HepG2 (cell line): Measurements from ENCODE around the gene TOM1L2. TPM values are rescaled to one million over a fixed set of nuclear protein-coding genes. Genes with fewer than 3 reads are reported as not detected.
A peak's percentile ranks its signal among the peaks of the same experiment; 100 is the strongest.

Experiments used
- ATAC-seq: fragments of 200-7000 bp; cut with Tn5 transposase; 3 replicates; pipeline ENCODE4 v1.9.1; 2020; ENCODE audit warnings: mild to moderate bottlenecking, moderate library complexity
- BruUV-seq: library from RNA; stranded (reverse); fragments of 400-500 nt; replicated peaks from 2 replicates; lab custom pipeline; 2021; lab: Mats Ljungman, UMichigan
- CTCF ChIA-PET: fragments of 300-600 bp; formaldehyde crosslinking; extraction: SDS; loops from one replicate; lab custom pipeline; 2021; ENCODE audit warnings: low total read pairs, inconsistent platforms, low intra/inter-chr PET ratio; lab: Yijun Ruan, JAX
- POLR2A ChIA-PET: fragments of 350-600 bp; sonication (Branson Sonifier 250); formaldehyde crosslinking; loops from one replicate; lab custom pipeline; 2020; ENCODE audit warnings: antibody characterized with exemption, inconsistent platforms; lab: Yijun Ruan, JAX
- DNase-seq: peaks from one replicate; pipeline ENCODE4 v3.0.0-alpha.2; 2015; ENCODE audit warnings: low spot score
- FAIRE-seq: peaks from 3 replicates; lab custom pipeline; 2011; peaks lifted over from hg19 to GRCh38; lab: Jason Lieb, UNC
- H2AFZ ChIP-seq: one replicate; pipeline ENCODE4 v1.6.1; 2011; ENCODE audit warnings: low read length, inconsistent platforms
- H3K27ac ChIP-seq: fragments of 300-600 bp; 3 replicates; pipeline ENCODE4 v1.8.0; 2011; ENCODE audit warnings: mixed run types, mild to moderate bottlenecking, mixed read lengths, low read length, inconsistent platforms; ENCODE audit not compliant: insufficient read depth; ENCODE audit errors: extremely low read length
- H3K27me3 ChIP-seq, 2 experiments: fragments of 200-600 bp in 1 of 2; 2 replicates in 1 of 2; 3 replicates in 1 of 2; pipeline versions ENCODE4 v1.6.0 to v1.8.0; 2011; ENCODE audit warnings: low read length in 2 of 2, mild to moderate bottlenecking in 2 of 2, moderate library complexity in 2 of 2, inconsistent platforms in 1 of 2; ENCODE audit not compliant: insufficient read depth in 2 of 2, control insufficient read depth in 1 of 2
- H3K36me3 ChIP-seq, 2 experiments: fragments of 200-600 bp in 1 of 2; replicated peaks in 1 of 2; 2 replicates in 1 of 2; 3 replicates in 1 of 2; pipeline versions ENCODE4 v1.5.1 to v1.8.0; 2011; ENCODE audit warnings: low read length in 2 of 2, inconsistent platforms in 1 of 2; ENCODE audit not compliant: insufficient read depth in 2 of 2, control insufficient read depth in 1 of 2
- H3K4me1 ChIP-seq: 2 replicates; pipeline ENCODE4 v1.5.1; 2012; ENCODE audit warnings: low read length, inconsistent platforms; ENCODE audit not compliant: insufficient read depth
- H3K4me2 ChIP-seq: 2 replicates; pipeline ENCODE4 v1.6.0; 2011; ENCODE audit warnings: low read depth, low read length, inconsistent platforms
- H3K4me3 ChIP-seq, 3 experiments: fragments of 200-600 bp in 1 of 3; sonication (generic), shearing (Covaris generic) in 1 of 3; replicated peaks in 1 of 3; 2 replicates each; pipeline ENCODE4 v1.5.1; 2011 to 2016; ENCODE audit warnings: low read length in 3 of 3, inconsistent platforms in 2 of 3, low read depth in 2 of 3, mild to moderate bottlenecking in 2 of 3, control low read depth in 1 of 3, mixed read lengths in 1 of 3; ENCODE audit not compliant: insufficient read depth in 1 of 3
- H3K79me2 ChIP-seq: one replicate; pipeline ENCODE4 v1.6.1; 2011; ENCODE audit warnings: low read length, inconsistent platforms; ENCODE audit not compliant: insufficient read depth
- H3K9ac ChIP-seq: 2 replicates; pipeline ENCODE4 v1.6.0; 2011; ENCODE audit warnings: mild to moderate bottlenecking, low read depth, low read length, inconsistent platforms; ENCODE audit not compliant: insufficient read depth
- H3K9me3 ChIP-seq: 2 replicates; pipeline ENCODE4 v1.5.1; 2012; ENCODE audit warnings: mild to moderate bottlenecking, low read length
- H4K20me1 ChIP-seq: 2 replicates; pipeline ENCODE4 v1.6.0; 2011; ENCODE audit warnings: inconsistent platforms, mild to moderate bottlenecking, low read length, moderate library complexity; ENCODE audit not compliant: insufficient read depth
- CCDC6 ChIP-seq: sonication (generic); formaldehyde crosslinking; IDR thresholded peaks from 2 replicates; pipeline ENCODE4 v1.8.1; 2022; ENCODE audit warnings: mild to moderate bottlenecking, missing genetic modification reagents, moderate library complexity
- ELF3 ChIP-seq: IDR thresholded peaks from 2 replicates; pipeline ENCODE4 v1.6.1; 2016; ENCODE audit warnings: missing genetic modification reagents, missing compliant biosample characterization
- EP300 ChIP-seq, 3 experiments: sonication (generic) in 1 of 3; formaldehyde crosslinking in 1 of 3; IDR thresholded peaks; 2 replicates each; pipeline versions ENCODE4 v1.5.1 to v1.6.1; 2011 to 2020; ENCODE audit warnings: low read depth in 2 of 3, low read length in 2 of 3, borderline replicate concordance in 1 of 3, improper control_type of control experiment in 1 of 3, mild to moderate bottlenecking in 1 of 3, missing genetic modification reagents in 1 of 3, moderate library complexity in 1 of 3
- FOXK1 ChIP-seq: sonication (generic); formaldehyde crosslinking; IDR thresholded peaks from 2 replicates; pipeline ENCODE4 v1.4.0; 2020; ENCODE audit warnings: low read depth, missing genetic modification reagents, borderline replicate concordance
- HES4 ChIP-seq: sonication (generic); formaldehyde crosslinking; IDR thresholded peaks from 2 replicates; pipeline ENCODE4 v1.9.0; 2021; ENCODE audit warnings: mild to moderate bottlenecking, missing genetic modification reagents, borderline replicate concordance
- HNF4A ChIP-seq: sonication (generic); formaldehyde crosslinking; IDR thresholded peaks from 2 replicates; pipeline ENCODE4 v1.4.0; 2020; ENCODE audit warnings: missing genetic modification reagents
- MED1 ChIP-seq: sonication (generic); formaldehyde crosslinking; IDR thresholded peaks from 2 replicates; pipeline ENCODE4 v1.4.0; 2020; ENCODE audit warnings: missing genetic modification reagents
- RXRB ChIP-seq: IDR thresholded peaks from 2 replicates; pipeline ENCODE4 v1.6.1; 2016; ENCODE audit warnings: borderline replicate concordance, missing genetic modification reagents, missing compliant biosample characterization
- SOX6 ChIP-seq, 2 experiments: fragments of 450-650 bp in 1 of 2; sonication (generic) in 1 of 2; formaldehyde crosslinking in 1 of 2; IDR thresholded peaks; 2 replicates each; pipeline versions ENCODE4 v1.4.0 to v1.6.1; 2017 to 2020; ENCODE audit warnings: antibody characterized with exemption in 1 of 2, mild to moderate bottlenecking in 1 of 2, missing genetic modification reagents in 1 of 2
- UBTF ChIP-seq: sonication (generic); formaldehyde crosslinking; IDR thresholded peaks from 2 replicates; pipeline ENCODE4 v1.4.0; 2020; ENCODE audit warnings: mild to moderate bottlenecking, missing genetic modification reagents
- YEATS4 ChIP-seq: sonication (generic); formaldehyde crosslinking; IDR thresholded peaks from 2 replicates; pipeline ENCODE4 v1.4.0; 2020; ENCODE audit warnings: missing genetic modification reagents, borderline replicate concordance
- ZNF660 ChIP-seq: sonication (generic); formaldehyde crosslinking; IDR thresholded peaks from 2 replicates; pipeline ENCODE4 v1.5.1; 2020; ENCODE audit warnings: mild to moderate bottlenecking, low read depth, missing genetic modification reagents, borderline replicate concordance
- ZNF792 ChIP-seq: IDR thresholded peaks from 2 replicates; pipeline ENCODE4 v1.6.1; 2016
- WGBS: methylation state at CpG from one replicate; pipeline ENCODE4 v1.1.6; 2017; ENCODE audit warnings: low lambda C conversion rate; 5-methylcytosine and 5-hydroxymethylcytosine counted together
- in situ Hi-C: cut with HindIII; loops from 2 replicates; pipeline ENCODE4 v1.10.0; 2017; ENCODE audit warnings: low pct_unique_long_range_greater_than_20kb; ENCODE audit not compliant: extremely low pct_ligation_motif_present
- intact Hi-C: fragments of 100-400 bp; cut with micrococcal nuclease; formaldehyde crosslinking; loops from one replicate; pipeline ENCODE4 v1.10.0; 2022; ENCODE audit not compliant: unreplicated experiment
- polyA plus RNA-seq, 8 experiments: library from polyadenylated mRNA; depleted of rRNA in 3 of 8; stranded (reverse) in 7 of 8; unstranded in 1 of 8; fragments of >200 nt; fragmentation: Illumina TruSeq in 4 of 8; extraction: Trizol in 4 of 8; gene quantifications; 2 replicates each; pipeline versions ENCODE4 v1.2.1 to v1.2.3, GENCODE V29; 2011 to 2016; ENCODE audit warnings: low read depth in 4 of 8, missing spikeins in 1 of 8, mixed read lengths in 1 of 8; ENCODE audit not compliant: insufficient read depth in 1 of 8
- total RNA-seq, 5 experiments: library from RNA; depleted of rRNA; stranded (reverse); fragments of >200 nt; fragmentation: Illumina TruSeq; extraction: Trizol; gene quantifications; 2 replicates each; pipeline ENCODE4 v1.2.3, GENCODE V29; 2016; ENCODE audit warnings: low read depth in 1 of 5
- TF ChIP-seq, protein P1 (sequence below): sonication (generic); formaldehyde crosslinking; IDR thresholded peaks from 2 replicates; pipeline ENCODE4 v1.5.0; 2020; ENCODE audit warnings: mild to moderate bottlenecking, missing genetic modification reagents, borderline replicate concordance

The TOM1L2 gene
- total and polyA plus RNA-seq, 2 of the 13 experiments (the other 11 are each of a cell fraction or from before 2014, with no cell fraction given), result 4.7 to 7.4 TPM

DNA sequence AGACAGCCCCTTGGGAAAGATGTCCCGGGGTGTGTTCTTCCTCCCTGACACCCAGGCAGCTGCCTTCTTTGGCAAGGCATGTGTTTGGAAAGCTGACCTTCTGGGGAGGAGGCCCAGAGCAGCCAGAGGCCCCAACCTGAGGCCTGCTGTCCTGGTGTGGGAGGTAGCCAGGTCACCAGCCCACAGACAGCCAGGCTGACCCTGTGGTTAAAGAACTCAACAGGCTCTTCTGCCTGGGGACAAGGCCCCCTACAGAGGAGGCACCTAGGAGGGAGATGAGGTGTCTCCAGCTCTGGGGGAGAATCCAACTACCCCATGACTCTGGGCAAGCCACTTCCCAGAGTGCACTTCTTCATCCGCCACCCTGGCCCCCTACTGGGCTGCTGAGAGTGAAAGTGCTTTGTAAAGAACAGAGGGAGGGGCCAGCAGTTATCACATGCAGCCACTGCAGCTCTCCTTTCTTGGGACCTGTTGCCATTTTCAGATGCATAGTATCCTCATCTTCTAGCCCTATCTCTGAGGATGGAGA lies 122.3 kb downstream of the TOM1L2 start (continued):
- TF ChIP-seq HNF4A (CRISPR knock-in tag) (no peak), ZNF660 (CRISPR knock-in tag) (no peak), RXRB (CRISPR knock-in tag) (peak; percentile 18; the same call in 1 of the 2 replicates), CCDC6 (CRISPR knock-in tag) (no peak)

DNA sequence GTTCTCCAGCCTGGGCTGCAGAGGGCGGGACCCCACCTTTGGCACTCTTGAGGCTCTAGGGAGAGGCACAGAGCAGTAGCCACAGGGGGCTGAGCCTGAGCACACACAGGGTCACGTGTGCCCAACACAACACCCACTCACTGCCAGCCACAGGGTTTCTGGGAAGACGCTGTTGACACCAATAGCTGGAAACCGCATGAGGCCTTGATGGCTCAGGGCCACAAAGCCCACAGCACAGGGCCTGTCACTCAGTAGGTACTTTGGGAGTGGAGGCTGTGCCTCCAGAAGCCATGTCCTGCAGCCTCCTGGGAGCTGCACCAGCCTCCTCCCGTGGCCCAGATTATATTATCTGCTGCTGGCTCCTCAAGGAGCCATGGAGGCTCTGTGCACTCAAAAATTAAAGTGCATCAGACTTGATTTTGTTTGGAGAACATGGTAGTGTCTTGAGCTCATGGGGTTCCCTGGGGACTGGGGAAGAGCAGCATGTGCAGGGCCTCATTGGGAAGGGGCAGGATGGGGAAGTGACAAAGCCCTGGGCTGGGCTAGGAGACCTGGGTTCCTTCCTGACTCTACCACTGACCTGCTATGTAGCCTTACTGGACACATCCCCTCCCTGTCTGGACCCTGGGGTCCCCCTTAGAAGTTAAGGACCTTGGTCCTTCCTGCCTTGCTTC lies 122.9 kb downstream of the TOM1L2 start:
- no TSS peak for BruUV-seq
- peak; percentile 69 for FAIRE-seq
- H3K4me1 ChIP-seq, result peaks cover 48% of the 10 kb centered on the region
- H3K4me3 ChIP-seq, result no peak overlapping the region
- H3K27me3 ChIP-seq, result no peaks in the 10 kb centered on the region
- POLR2A ChIA-PET, result interaction anchor here (1.3 to 6.4 kb wide), 4 partner anchors 9 to 22 kb away, joined by 4 to 51 read pairs (median 10); partner anchors contain the start of gene SREBF1
- ATAC-seq, result peak; percentile 78
- peak overlapping the region; percentile 31 for H3K27ac ChIP-seq
- peak overlapping the region; percentile 40 for H3K4me2 ChIP-seq
- no peaks in the 10 kb centered on the region for H3K79me2 ChIP-seq
- H3K36me3 ChIP-seq, result no peaks in the 10 kb centered on the region
- CTCF ChIA-PET, result interaction anchor here (0.8 kb wide), 1 partner anchor 37 kb away, joined by 3 read pairs; no protein-coding TSS in a partner anchor
- no peaks in the 10 kb centered on the region for H4K20me1 ChIP-seq
- peak; percentile 66 for DNase-seq
- no peak overlapping the region for H2AFZ ChIP-seq
- in situ Hi-C loops, result no loop called here
- WGBS, result 22% methylated on average over 4 of the region's 5 CpGs
- peak overlapping the region; percentile 49; the same call in 1 of the 2 replicates for H3K9ac ChIP-seq
- intact Hi-C loops, result no loop called here
- no peaks in the 10 kb centered on the region for H3K9me3 ChIP-seq
- TF ChIP-seq, protein P1, sequence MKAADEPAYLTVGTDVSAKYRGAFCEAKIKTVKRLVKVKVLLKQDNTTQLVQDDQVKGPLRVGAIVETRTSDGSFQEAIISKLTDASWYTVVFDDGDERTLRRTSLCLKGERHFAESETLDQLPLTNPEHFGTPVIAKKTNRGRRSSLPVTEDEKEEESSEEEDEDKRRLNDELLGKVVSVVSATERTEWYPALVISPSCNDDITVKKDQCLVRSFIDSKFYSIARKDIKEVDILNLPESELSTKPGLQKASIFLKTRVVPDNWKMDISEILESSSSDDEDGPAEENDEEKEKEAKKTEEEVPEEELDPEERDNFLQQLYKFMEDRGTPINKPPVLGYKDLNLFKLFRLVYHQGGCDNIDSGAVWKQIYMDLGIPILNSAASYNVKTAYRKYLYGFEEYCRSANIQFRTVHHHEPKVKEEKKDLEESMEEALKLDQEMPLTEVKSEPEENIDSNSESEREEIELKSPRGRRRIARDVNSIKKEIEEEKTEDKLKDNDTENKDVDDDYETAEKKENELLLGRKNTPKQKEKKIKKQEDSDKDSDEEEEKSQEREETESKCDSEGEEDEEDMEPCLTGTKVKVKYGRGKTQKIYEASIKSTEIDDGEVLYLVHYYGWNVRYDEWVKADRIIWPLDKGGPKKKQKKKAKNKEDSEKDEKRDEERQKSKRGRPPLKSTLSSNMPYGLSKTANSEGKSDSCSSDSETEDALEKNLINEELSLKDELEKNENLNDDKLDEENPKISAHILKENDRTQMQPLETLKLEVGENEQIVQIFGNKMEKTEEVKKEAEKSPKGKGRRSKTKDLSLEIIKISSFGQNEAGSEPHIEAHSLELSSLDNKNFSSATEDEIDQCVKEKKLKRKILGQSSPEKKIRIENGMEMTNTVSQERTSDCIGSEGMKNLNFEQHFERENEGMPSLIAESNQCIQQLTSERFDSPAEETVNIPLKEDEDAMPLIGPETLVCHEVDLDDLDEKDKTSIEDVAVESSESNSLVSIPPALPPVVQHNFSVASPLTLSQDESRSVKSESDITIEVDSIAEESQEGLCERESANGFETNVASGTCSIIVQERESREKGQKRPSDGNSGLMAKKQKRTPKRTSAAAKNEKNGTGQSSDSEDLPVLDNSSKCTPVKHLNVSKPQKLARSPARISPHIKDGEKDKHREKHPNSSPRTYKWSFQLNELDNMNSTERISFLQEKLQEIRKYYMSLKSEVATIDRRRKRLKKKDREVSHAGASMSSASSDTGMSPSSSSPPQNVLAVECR, result peak; percentile 50; the same call in 1 of the 2 replicates
- TF ChIP-seq UBTF (CRISPR knock-in tag), result 0 out of 2 replicates have a peak, but pooled peaks have one; percentile 29
- TF ChIP-seq ELF3 (CRISPR knock-in tag), result 0 out of 2 replicates have a peak, but pooled peaks have one; percentile 14
- peak; percentile 65 for TF ChIP-seq MED1
- TF ChIP-seq YEATS4, result 0 out of 2 replicates have a peak, but pooled peaks have one; percentile 32
- TF ChIP-seq SOX6 (IDR thresholded peaks at IDR 0.05), result no peak
- 0 out of 2 replicates have a peak, but pooled peaks have one; percentile 37 for TF ChIP-seq SOX6 (CRISPR knock-in tag; IDR thresholded peaks at IDR 0.05)
- TF ChIP-seq EP300 (IDR thresholded peaks at IDR 0.05; ENCODE audit: low read depth in 2 of 2, low read length in 2 of 2), result no peak
- peak; percentile 67; the same call in 1 of the 2 replicates for TF ChIP-seq EP300 (CRISPR knock-in tag; IDR thresholded peaks at IDR 0.05; ENCODE audit: borderline replicate concordance)
- no peak for TF ChIP-seq HES4 (CRISPR knock-in tag)
- 0 out of 2 replicates have a peak, but pooled peaks have one; percentile 53 for TF ChIP-seq ZNF792 (CRISPR knock-in tag)
- peak; percentile 80; the same call in 1 of the 2 replicates for TF ChIP-seq FOXK1
